Neural cell (in vitro differentiated cells): ENCODE data around the gene DPF3. TPM values are rescaled to one million over a fixed set of nuclear protein-coding genes. Genes with fewer than 3 reads are reported as not detected.

Source experiments
- H2AFZ ChIP-seq: fragments of 200-600, 300-800 bp; sonication (generic), shearing (Covaris generic); 2 replicates; pipeline ENCODE4 v1.6.0; 2014; ENCODE audit warnings: low read depth, mild to moderate bottlenecking, antibody characterized with exemption, low read length, moderate library complexity
- H3F3A ChIP-seq: fragments of 200-600 bp; shearing (Covaris generic); 2 replicates; pipeline ENCODE4 v1.6.1; 2016; ENCODE audit warnings: mild to moderate bottlenecking, moderate library complexity, mixed read lengths, antibody characterized with exemption, low read length; ENCODE audit not compliant: insufficient read depth, poor library complexity, severe bottlenecking
- H3K27ac ChIP-seq: fragments of 200-600, 300-800 bp; sonication (generic), shearing (Covaris generic); 2 replicates; pipeline ENCODE4 v1.5.1; 2014; ENCODE audit warnings: mild to moderate bottlenecking, low read length, moderate library complexity
- H3K27me3 ChIP-seq: fragments of 300-800, 200-600 bp; sonication (generic), shearing (Covaris generic); 2 replicates; pipeline ENCODE4 v1.6.0; 2014; ENCODE audit warnings: mild to moderate bottlenecking, low read depth, low read length, moderate library complexity; ENCODE audit not compliant: insufficient read depth
- H3K36me3 ChIP-seq: fragments of 300-800, 200-600 bp; sonication (generic), shearing (Covaris generic); 2 replicates; pipeline ENCODE4 v1.5.1; 2014; ENCODE audit warnings: mild to moderate bottlenecking, antibody characterized with exemption, low read length, moderate library complexity; ENCODE audit not compliant: insufficient read depth
- H3K4me2 ChIP-seq: fragments of 300-800, 200-600 bp; sonication (generic), shearing (Covaris generic); 2 replicates; pipeline ENCODE4 v1.6.0; 2014; ENCODE audit warnings: mild to moderate bottlenecking, low read length
- H3K4me3 ChIP-seq: fragments of 300-800, 200-600 bp; sonication (generic), shearing (Covaris generic); 2 replicates; pipeline ENCODE4 v1.5.1; 2014; ENCODE audit warnings: mild to moderate bottlenecking, low read length, moderate library complexity
- H3K79me2 ChIP-seq: fragments of 200-600 bp; shearing (Covaris generic); replicated peaks from 2 replicates; pipeline ENCODE4 v1.6.0; 2014; ENCODE audit warnings: mild to moderate bottlenecking, low read length, moderate library complexity; ENCODE audit not compliant: insufficient read depth
- H3K9ac ChIP-seq: fragments of 300-800, 200-600 bp; sonication (generic), shearing (Covaris generic); 2 replicates; pipeline ENCODE4 v1.6.1; 2016; ENCODE audit warnings: mild to moderate bottlenecking, low read length, mixed read lengths
- H3K9me2 ChIP-seq: fragments of 200-600 bp; shearing (Covaris generic); 2 replicates; pipeline ENCODE4 v1.6.1; 2016; ENCODE audit warnings: mild to moderate bottlenecking, low read length, mixed read lengths; ENCODE audit not compliant: insufficient read depth
- H3K9me3 ChIP-seq: fragments of 200-600, 300-800 bp; sonication (generic), shearing (Covaris generic); 2 replicates; pipeline ENCODE4 v1.6.1; 2016; ENCODE audit warnings: mild to moderate bottlenecking, mixed run types, low read length, moderate library complexity, mixed read lengths
- H4K20me1 ChIP-seq: fragments of 200-600 bp; shearing (Covaris generic); 2 replicates; pipeline ENCODE4 v1.6.1; 2016; ENCODE audit warnings: mild to moderate bottlenecking, mixed run types; ENCODE audit not compliant: insufficient read depth
- EP300 ChIP-seq: fragments of 450-650 bp; conservative IDR thresholded peaks from 2 replicates; pipeline ENCODE4 v1.6.1; 2014; ENCODE audit warnings: antibody characterized with exemption, mild to moderate bottlenecking, moderate library complexity; ENCODE audit not compliant: poor library complexity, severe bottlenecking
- EZH2 ChIP-seq: fragments of 200-600, 300-800 bp; shearing (Covaris generic), sonication (generic); IDR thresholded peaks from 2 replicates; pipeline ENCODE4 v1.6.1; 2014; ENCODE audit warnings: antibody characterized with exemption, low read length, borderline replicate concordance, mild to moderate bottlenecking; ENCODE audit not compliant: insufficient read depth, poor library complexity, severe bottlenecking
- MXI1 ChIP-seq: fragments of 450-650 bp; conservative IDR thresholded peaks from 2 replicates; pipeline ENCODE4 v1.6.1; 2014; ENCODE audit warnings: antibody characterized with exemption, mild to moderate bottlenecking; ENCODE audit not compliant: poor library complexity, severe bottlenecking
- POLR2AphosphoS5 ChIP-seq: IDR thresholded peaks from 2 replicates; pipeline ENCODE4 v1.6.1; 2012
- RAD21 ChIP-seq: fragments of 450-650 bp; conservative IDR thresholded peaks from 2 replicates; pipeline ENCODE4 v1.6.1; 2014; ENCODE audit warnings: antibody characterized with exemption, mild to moderate bottlenecking, moderate library complexity
- SMC3 ChIP-seq: fragments of 450-650 bp; conservative IDR thresholded peaks from 2 replicates; pipeline ENCODE4 v1.6.1; 2014; ENCODE audit warnings: antibody characterized with exemption, mild to moderate bottlenecking, moderate library complexity; ENCODE audit not compliant: poor library complexity
- TAF1 ChIP-seq: IDR thresholded peaks from 2 replicates; pipeline ENCODE4 v1.6.1; 2012; ENCODE audit warnings: low read depth
- polyA plus RNA-seq: library from polyadenylated mRNA; depleted of rRNA; stranded (reverse); fragments of >200 nt; gene quantifications from 2 replicates; pipeline ENCODE4 v1.2.3, GENCODE V29; 2014
- TF ChIP-seq, protein P1 (sequence below): IDR thresholded peaks from 2 replicates; pipeline ENCODE4 v1.6.1; 2012; ENCODE audit warnings: borderline replicate concordance
- TF ChIP-seq, protein P2 (sequence below): fragments of 450-650 bp; IDR thresholded peaks from 2 replicates; pipeline ENCODE4 v1.5.1; 2014; ENCODE audit warnings: antibody characterized with exemption, mild to moderate bottlenecking, moderate library complexity; ENCODE audit not compliant: poor library complexity, severe bottlenecking

DPF3 gene
- polyA plus RNA-seq, 1 donor from 2014 or later, result 2.9 TPM

DNA sequence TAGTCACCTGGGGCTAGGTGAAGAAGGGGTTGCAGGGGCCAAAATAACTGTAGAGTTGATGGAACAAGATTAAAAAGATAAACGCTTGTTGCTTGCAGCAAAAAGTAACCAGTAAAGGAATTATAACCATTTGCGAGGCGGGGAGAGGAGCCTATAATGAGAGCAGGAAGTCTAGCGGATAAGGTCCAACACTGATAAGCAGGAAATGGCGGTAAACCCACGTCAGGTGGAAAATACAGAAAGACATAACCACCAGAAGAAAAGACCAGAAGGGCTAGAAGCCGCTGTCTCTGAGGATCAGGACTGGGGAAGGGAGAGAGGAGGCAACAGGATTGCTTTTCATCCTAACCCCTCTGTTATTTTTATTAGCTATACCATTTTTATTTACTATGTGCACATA is 303.3 kb downstream of the DPF3 start:
- TF ChIP-seq EZH2 (no peak), POLR2AphosphoS5 (no peak), MXI1 (no peak), RAD21 (no peak), SMC3 (no peak), TAF1 (no peak), EP300 (no peak)
- TF ChIP-seq, protein P1, sequence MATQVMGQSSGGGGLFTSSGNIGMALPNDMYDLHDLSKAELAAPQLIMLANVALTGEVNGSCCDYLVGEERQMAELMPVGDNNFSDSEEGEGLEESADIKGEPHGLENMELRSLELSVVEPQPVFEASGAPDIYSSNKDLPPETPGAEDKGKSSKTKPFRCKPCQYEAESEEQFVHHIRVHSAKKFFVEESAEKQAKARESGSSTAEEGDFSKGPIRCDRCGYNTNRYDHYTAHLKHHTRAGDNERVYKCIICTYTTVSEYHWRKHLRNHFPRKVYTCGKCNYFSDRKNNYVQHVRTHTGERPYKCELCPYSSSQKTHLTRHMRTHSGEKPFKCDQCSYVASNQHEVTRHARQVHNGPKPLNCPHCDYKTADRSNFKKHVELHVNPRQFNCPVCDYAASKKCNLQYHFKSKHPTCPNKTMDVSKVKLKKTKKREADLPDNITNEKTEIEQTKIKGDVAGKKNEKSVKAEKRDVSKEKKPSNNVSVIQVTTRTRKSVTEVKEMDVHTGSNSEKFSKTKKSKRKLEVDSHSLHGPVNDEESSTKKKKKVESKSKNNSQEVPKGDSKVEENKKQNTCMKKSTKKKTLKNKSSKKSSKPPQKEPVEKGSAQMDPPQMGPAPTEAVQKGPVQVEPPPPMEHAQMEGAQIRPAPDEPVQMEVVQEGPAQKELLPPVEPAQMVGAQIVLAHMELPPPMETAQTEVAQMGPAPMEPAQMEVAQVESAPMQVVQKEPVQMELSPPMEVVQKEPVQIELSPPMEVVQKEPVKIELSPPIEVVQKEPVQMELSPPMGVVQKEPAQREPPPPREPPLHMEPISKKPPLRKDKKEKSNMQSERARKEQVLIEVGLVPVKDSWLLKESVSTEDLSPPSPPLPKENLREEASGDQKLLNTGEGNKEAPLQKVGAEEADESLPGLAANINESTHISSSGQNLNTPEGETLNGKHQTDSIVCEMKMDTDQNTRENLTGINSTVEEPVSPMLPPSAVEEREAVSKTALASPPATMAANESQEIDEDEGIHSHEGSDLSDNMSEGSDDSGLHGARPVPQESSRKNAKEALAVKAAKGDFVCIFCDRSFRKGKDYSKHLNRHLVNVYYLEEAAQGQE, result no peak
- TF ChIP-seq, protein P2, sequence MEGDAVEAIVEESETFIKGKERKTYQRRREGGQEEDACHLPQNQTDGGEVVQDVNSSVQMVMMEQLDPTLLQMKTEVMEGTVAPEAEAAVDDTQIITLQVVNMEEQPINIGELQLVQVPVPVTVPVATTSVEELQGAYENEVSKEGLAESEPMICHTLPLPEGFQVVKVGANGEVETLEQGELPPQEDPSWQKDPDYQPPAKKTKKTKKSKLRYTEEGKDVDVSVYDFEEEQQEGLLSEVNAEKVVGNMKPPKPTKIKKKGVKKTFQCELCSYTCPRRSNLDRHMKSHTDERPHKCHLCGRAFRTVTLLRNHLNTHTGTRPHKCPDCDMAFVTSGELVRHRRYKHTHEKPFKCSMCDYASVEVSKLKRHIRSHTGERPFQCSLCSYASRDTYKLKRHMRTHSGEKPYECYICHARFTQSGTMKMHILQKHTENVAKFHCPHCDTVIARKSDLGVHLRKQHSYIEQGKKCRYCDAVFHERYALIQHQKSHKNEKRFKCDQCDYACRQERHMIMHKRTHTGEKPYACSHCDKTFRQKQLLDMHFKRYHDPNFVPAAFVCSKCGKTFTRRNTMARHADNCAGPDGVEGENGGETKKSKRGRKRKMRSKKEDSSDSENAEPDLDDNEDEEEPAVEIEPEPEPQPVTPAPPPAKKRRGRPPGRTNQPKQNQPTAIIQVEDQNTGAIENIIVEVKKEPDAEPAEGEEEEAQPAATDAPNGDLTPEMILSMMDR, result no peak

DNA sequence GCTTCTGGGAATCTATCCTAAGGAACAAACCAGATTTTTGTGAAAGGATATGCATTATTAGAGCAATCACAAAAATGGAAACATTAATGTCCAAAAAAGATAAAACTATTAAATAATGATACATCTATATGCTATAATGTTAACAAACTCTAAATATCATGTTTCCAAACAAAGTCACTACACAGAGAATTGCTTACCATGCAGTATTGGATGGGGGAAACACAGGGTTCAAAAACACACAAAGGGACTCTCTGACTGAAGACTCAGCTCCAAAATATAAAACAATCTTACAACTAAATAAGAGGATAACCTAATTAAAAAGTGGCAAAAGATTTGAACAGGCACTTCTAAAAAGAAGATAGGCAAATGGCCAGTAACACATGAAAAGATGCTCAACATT is 304.2 kb downstream of the DPF3 start:
- Histone ChIP-seq H3F3A (no peaks in the 10 kb centered on the region), H3K27ac (no peak overlapping the region), H3K9me2 (no peaks in the 10 kb centered on the region), H3K4me2 (no peak overlapping the region), H3K9me3 (no peaks in the 10 kb centered on the region), H3K79me2 (no peaks in the 10 kb centered on the region), H3K9ac (no peak overlapping the region), H3K4me3 (no peak overlapping the region), H4K20me1 (no peaks in the 10 kb centered on the region), H3K36me3 (no peaks in the 10 kb centered on the region), H3K27me3 (no peaks in the 10 kb centered on the region), H2AFZ (no peak overlapping the region)
- TF ChIP-seq EZH2 (no peak), POLR2AphosphoS5 (no peak), SMC3 (no peak), TAF1 (no peak), EP300 (no peak), MXI1 (no peak), RAD21 (no peak)
- TF ChIP-seq, protein P2, result no peak
- TF ChIP-seq, protein P1, result no peak

More for the DNA sequence above, 303.3 kb downstream of the DPF3 start:
- H3K4me3 ChIP-seq, result no peak overlapping the region
- H3K27me3 ChIP-seq, result no peaks in the 10 kb centered on the region
- H3K9ac ChIP-seq, result no peak overlapping the region
- no peak overlapping the region for H3K27ac ChIP-seq
- no peaks in the 10 kb centered on the region for H3K36me3 ChIP-seq
- no peak overlapping the region for H3K4me2 ChIP-seq
- H3K79me2 ChIP-seq, result no peaks in the 10 kb centered on the region
- no peaks in the 10 kb centered on the region for H4K20me1 ChIP-seq
- H2AFZ ChIP-seq, result no peak overlapping the region
- no peaks in the 10 kb centered on the region for H3F3A ChIP-seq
- H3K9me2 ChIP-seq, result no peaks in the 10 kb centered on the region
- no peaks in the 10 kb centered on the region for H3K9me3 ChIP-seq
